HCT116 (cell line): ENCODE results near the gene IQCM. TPM values are rescaled to one million over a fixed set of nuclear protein-coding genes. Genes with fewer than 3 reads are reported as not detected.

ENCODE experiments used
- ATAC-seq: fragments of 200-7000 bp; cut with Tn5 transposase; 2 replicates; pipeline ENCODE4 v1.9.1; 2020; ENCODE audit warnings: mild to moderate bottlenecking, moderate library complexity
- BruUV-seq: library from RNA; stranded (reverse); fragments of 400-500 nt; replicated peaks from 2 replicates; lab custom pipeline; 2021; lab: Mats Ljungman, UMichigan
- CTCF ChIA-PET: fragments of 300-600 bp; sonication (Branson Sonifier 250); formaldehyde crosslinking; loops from one replicate; lab custom pipeline; 2021; ENCODE audit warnings: antibody characterized with exemption; lab: Charles Lee
- POLR2A ChIA-PET: fragments of 300-600, 350-600 bp; sonication (Branson Sonifier 250); formaldehyde crosslinking; loops from one replicate; lab custom pipeline; 2021; ENCODE audit warnings: antibody characterized with exemption; lab: Charles Lee
- RAD21 ChIA-PET, 2 experiments: fragments of 300-600 bp; sonication (Branson Sonifier 250); formaldehyde crosslinking; loops; one replicate each; lab custom pipeline; 2023; ENCODE audit warnings: low total read pairs in 2 of 2; ENCODE audit not compliant: uncharacterized antibody in 2 of 2, unreplicated experiment in 2 of 2, low non-redundant PET in 1 of 2; lab: Charles Lee
- DNase-seq: peaks from one replicate; pipeline ENCODE4 v3.0.0-alpha.2; 2010; ENCODE audit warnings: low read depth, low spot score
- H2AFZ ChIP-seq: fragments of 200-600 bp; shearing (Covaris generic), sonication (generic); 2 replicates; pipeline ENCODE4 v1.6.1; 2017; ENCODE audit warnings: low read depth, mixed run types, mixed read lengths, antibody characterized with exemption, low read length; ENCODE audit not compliant: poor library complexity, severe bottlenecking
- H3K27ac ChIP-seq: 2 replicates; pipeline ENCODE4 v1.5.1; 2012; ENCODE audit warnings: low read depth, low read length
- H3K27me3 ChIP-seq: fragments of 200-600 bp; sonication (generic); 2 replicates; pipeline ENCODE4 v1.6.1; 2016; ENCODE audit warnings: mixed run types, low read length, mixed read lengths; ENCODE audit not compliant: insufficient read depth
- H3K36me3 ChIP-seq, 2 experiments: fragments of 200-500 bp in 1 of 2; fragments of 200-600 bp in 1 of 2; sonication (Bioruptor generic) in 1 of 2; sonication (generic) in 1 of 2; 2 replicates each; pipeline versions ENCODE4 v1.5.1 to v1.6.1; 2014 to 2016; ENCODE audit warnings: low read length in 2 of 2, inconsistent platforms in 1 of 2, mixed read lengths in 1 of 2, mixed run types in 1 of 2; ENCODE audit not compliant: insufficient read depth in 2 of 2, control insufficient read depth in 1 of 2
- H3K4me1 ChIP-seq, 2 experiments: fragments of 200-600 bp in 1 of 2; sonication (generic) in 1 of 2; 2 replicates each; pipeline versions ENCODE4 v1.5.1 to v1.6.1; 2012 to 2017; ENCODE audit warnings: low read length in 2 of 2, inconsistent platforms in 1 of 2, mild to moderate bottlenecking in 1 of 2, mixed read lengths in 1 of 2, mixed run types in 1 of 2, moderate library complexity in 1 of 2; ENCODE audit not compliant: insufficient read depth in 2 of 2, control insufficient read depth in 1 of 2
- H3K4me2 ChIP-seq: fragments of 200-600 bp; sonication (generic); 2 replicates; pipeline ENCODE4 v1.6.1; 2017; ENCODE audit warnings: mixed run types, low read length, mixed read lengths
- H3K4me3 ChIP-seq, 2 experiments: fragments of 200-600 bp in 1 of 2; sonication (generic) in 1 of 2; replicated peaks in 1 of 2; 2 replicates each; pipeline ENCODE4 v1.5.1; 2011 to 2016; ENCODE audit warnings: low read length in 2 of 2, control low read depth in 1 of 2, low read depth in 1 of 2, mild to moderate bottlenecking in 1 of 2, mixed read lengths in 1 of 2, mixed run types in 1 of 2
- H3K79me2 ChIP-seq: fragments of 200-600 bp; sonication (generic); 2 replicates; pipeline ENCODE4 v1.6.1; 2017; ENCODE audit warnings: mild to moderate bottlenecking, mixed run types, low read length, moderate library complexity, mixed read lengths; ENCODE audit not compliant: insufficient read depth
- H3K9ac ChIP-seq: fragments of 200-600 bp; sonication (generic); 2 replicates; pipeline ENCODE4 v1.6.1; 2016; ENCODE audit warnings: low read length, mixed read lengths
- H3K9me2 ChIP-seq: fragments of 200-600 bp; sonication (generic), shearing (Covaris generic); 2 replicates; pipeline ENCODE4 v1.6.1; 2017; ENCODE audit warnings: mixed run types, mild to moderate bottlenecking, moderate library complexity; ENCODE audit not compliant: insufficient read depth
- H3K9me3 ChIP-seq, 2 experiments: fragments of 200-500 bp in 1 of 2; fragments of 200-600 bp in 1 of 2; sonication (Bioruptor generic) in 1 of 2; sonication (generic) in 1 of 2; 2 replicates each; pipeline ENCODE4 v1.6.1; 2014 to 2017; ENCODE audit warnings: low read length in 2 of 2, mixed read lengths in 2 of 2, inconsistent platforms in 1 of 2, low read depth in 1 of 2, mild to moderate bottlenecking in 1 of 2, mixed run types in 1 of 2, moderate library complexity in 1 of 2; ENCODE audit not compliant: control insufficient read depth in 1 of 2, insufficient read depth in 1 of 2
- H4K20me1 ChIP-seq: fragments of 200-600 bp; sonication (generic), shearing (Covaris generic); 2 replicates; pipeline ENCODE4 v1.6.1; 2017; ENCODE audit warnings: mixed run types, mild to moderate bottlenecking, moderate library complexity; ENCODE audit not compliant: insufficient read depth
- EGR1 ChIP-seq: IDR thresholded peaks from 2 replicates; pipeline ENCODE4 v1.6.1; 2012; ENCODE audit warnings: low read depth
- EZH2 ChIP-seq: fragments of 200-600 bp; sonication (generic); IDR thresholded peaks from 2 replicates; pipeline ENCODE4 v1.6.1; 2017; ENCODE audit warnings: antibody characterized with exemption, mixed run types
- FOSL1 ChIP-seq: IDR thresholded peaks from 2 replicates; pipeline ENCODE4 v1.6.1; 2012; ENCODE audit warnings: low read depth
- JUND ChIP-seq: IDR thresholded peaks from 2 replicates; pipeline ENCODE4 v1.6.1; 2012
- MAX ChIP-seq: IDR thresholded peaks from 2 replicates; pipeline ENCODE4 v1.6.1; 2012
- POLR2A ChIP-seq: IDR thresholded peaks from 2 replicates; pipeline ENCODE4 v1.7.0; 2011; ENCODE audit warnings: borderline replicate concordance; ENCODE audit not compliant: insufficient read depth, insufficient read length; ENCODE audit errors: extremely low read depth
- SIN3A ChIP-seq: IDR thresholded peaks from 2 replicates; pipeline ENCODE4 v1.6.1; 2012; ENCODE audit warnings: low read depth
- SP1 ChIP-seq: IDR thresholded peaks from 2 replicates; pipeline ENCODE4 v1.6.1; 2012; ENCODE audit warnings: low read depth
- TCF7L2 ChIP-seq: IDR thresholded peaks from 2 replicates; pipeline ENCODE4 v1.7.0; 2011; ENCODE audit warnings: borderline replicate concordance, inconsistent platforms; ENCODE audit not compliant: insufficient read depth, insufficient read length; ENCODE audit errors: extremely low read depth
- YY1 ChIP-seq: IDR thresholded peaks from 2 replicates; pipeline ENCODE4 v1.6.1; 2011; ENCODE audit warnings: low read length, low read depth, moderate library complexity, mild to moderate bottlenecking; ENCODE audit not compliant: insufficient replicate concordance; ENCODE audit errors: extremely low read depth
- ZNF274 ChIP-seq: fragments of 200-500 bp; sonication (Bioruptor generic); IDR thresholded peaks from 2 replicates; pipeline ENCODE4 v1.6.1; 2014; ENCODE audit warnings: mild to moderate bottlenecking, low read depth, low read length, inconsistent platforms
- intact Hi-C: fragments of 100-400 bp; cut with micrococcal nuclease; formaldehyde crosslinking; loops from 2 replicates; pipeline ENCODE4 v1.10.0; 2022
- total RNA-seq: library from RNA; stranded (reverse); gene quantifications from one replicate; pipeline ENCODE4 v1.2.1, GENCODE V29; 2021; ENCODE audit not compliant: unreplicated experiment
- TF ChIP-seq, protein P1 (sequence below): IDR thresholded peaks from 2 replicates; pipeline ENCODE4 v1.6.1; 2011; ENCODE audit warnings: mild to moderate bottlenecking, low read length, moderate library complexity; ENCODE audit not compliant: insufficient replicate concordance; ENCODE audit errors: extremely low read depth

Gene IQCM
- total RNA-seq, 1 experiment from 2014 or later, result 0.20 TPM

- RAD21 ChIA-PET, result no interaction called here
- H3K4me2 ChIP-seq, result no peak overlapping the region
- no TSS peak for BruUV-seq
Measured at GRCh38 chr4:149713031-149713430, 102.6 kb downstream of the IQCM start.

More at GRCh38 chr4:149713031-149713430, 102.6 kb downstream of the IQCM start:
- POLR2A ChIA-PET, result no interaction called here
- no peaks in the 10 kb centered on the region for H3K79me2 ChIP-seq
- H3K4me3 ChIP-seq, result no peak overlapping the region
- no peaks in the 10 kb centered on the region for H4K20me1 ChIP-seq
- peaks cover 0 to 19% of the 10 kb centered on the region in 2 experiments; a peak in 2 of 4 replicates for H3K4me1 ChIP-seq
- H3K27me3 ChIP-seq, result no peaks in the 10 kb centered on the region
- ATAC-seq (no peak), DNase-seq (no peak)
- peaks cover 0 to 6% of the 10 kb centered on the region in 2 experiments; a peak in 1 of 4 replicates for H3K9me3 ChIP-seq
- H3K9ac ChIP-seq, result no peak overlapping the region
- no peak for TF ChIP-seq JUND
- no peak for TF ChIP-seq POLR2A
- TF ChIP-seq, protein P1, sequence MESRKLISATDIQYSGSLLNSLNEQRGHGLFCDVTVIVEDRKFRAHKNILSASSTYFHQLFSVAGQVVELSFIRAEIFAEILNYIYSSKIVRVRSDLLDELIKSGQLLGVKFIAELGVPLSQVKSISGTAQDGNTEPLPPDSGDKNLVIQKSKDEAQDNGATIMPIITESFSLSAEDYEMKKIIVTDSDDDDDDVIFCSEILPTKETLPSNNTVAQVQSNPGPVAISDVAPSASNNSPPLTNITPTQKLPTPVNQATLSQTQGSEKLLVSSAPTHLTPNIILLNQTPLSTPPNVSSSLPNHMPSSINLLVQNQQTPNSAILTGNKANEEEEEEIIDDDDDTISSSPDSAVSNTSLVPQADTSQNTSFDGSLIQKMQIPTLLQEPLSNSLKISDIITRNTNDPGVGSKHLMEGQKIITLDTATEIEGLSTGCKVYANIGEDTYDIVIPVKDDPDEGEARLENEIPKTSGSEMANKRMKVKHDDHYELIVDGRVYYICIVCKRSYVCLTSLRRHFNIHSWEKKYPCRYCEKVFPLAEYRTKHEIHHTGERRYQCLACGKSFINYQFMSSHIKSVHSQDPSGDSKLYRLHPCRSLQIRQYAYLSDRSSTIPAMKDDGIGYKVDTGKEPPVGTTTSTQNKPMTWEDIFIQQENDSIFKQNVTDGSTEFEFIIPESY, result no peak
- TF ChIP-seq YY1, result no peak
- no peak for TF ChIP-seq MAX
- no peak for TF ChIP-seq TCF7L2
- TF ChIP-seq SP1, result no peak
- TF ChIP-seq ZNF274, result no peak
- no peak for TF ChIP-seq EGR1
- no peak for TF ChIP-seq SIN3A
- no peak for TF ChIP-seq EZH2
- TF ChIP-seq FOSL1, result no peak
- intact Hi-C loops, result no loop called here
- H3K27ac ChIP-seq, result no peak overlapping the region
- H2AFZ ChIP-seq, result no peak overlapping the region
- no peaks in the 10 kb centered on the region for H3K36me3 ChIP-seq
- CTCF ChIA-PET, result no interaction called here
- no peaks in the 10 kb centered on the region for H3K9me2 ChIP-seq
